ENCODE results near the gene ZNF543.
"Not testable (repeated sequence)": the region's sequence is repeated elsewhere in the genome, so short reads cannot be mapped to it uniquely, and the experiment has no call there.

The ZNF543 gene

GRCh38 chr19:57362997-57363687, 42.9 kb downstream of the ZNF543 start, which contains the start of the genes TRAPPC2B and ZNF547:
Gene TRAPPC2B, plus strand, starts transcription at chr19:57363551. Its CDS starts 1,283 bp downstream, at chr19:57364834.
Gene ZNF547, plus strand, starts transcription at chr19:57363551. Its CDS starts 5,005 bp downstream, at chr19:57368556.
- peak; percentile 100 for DNase-seq (ENCODE audit: low spot score)
- TF ChIP-seq CTCF (IDR thresholded peaks at IDR 0.05) = no peak
- H3K27ac ChIP-seq = peak within 1 kb of the TSS; percentile 92 to 98
- peak within 1 kb of the TSS; percentile 96 for H3K4me3 ChIP-seq

GRCh38 chr19:57363688-57364181, 43.5 kb downstream of the ZNF543 start:
- H3K4me3 ChIP-seq = peak overlapping the region; percentile 96
- H3K27ac ChIP-seq = peak overlapping the region; percentile 92 to 98
- DNase-seq (ENCODE audit: low spot score) = no peak
- no peak for TF ChIP-seq CTCF (IDR thresholded peaks at IDR 0.05)

DNA sequence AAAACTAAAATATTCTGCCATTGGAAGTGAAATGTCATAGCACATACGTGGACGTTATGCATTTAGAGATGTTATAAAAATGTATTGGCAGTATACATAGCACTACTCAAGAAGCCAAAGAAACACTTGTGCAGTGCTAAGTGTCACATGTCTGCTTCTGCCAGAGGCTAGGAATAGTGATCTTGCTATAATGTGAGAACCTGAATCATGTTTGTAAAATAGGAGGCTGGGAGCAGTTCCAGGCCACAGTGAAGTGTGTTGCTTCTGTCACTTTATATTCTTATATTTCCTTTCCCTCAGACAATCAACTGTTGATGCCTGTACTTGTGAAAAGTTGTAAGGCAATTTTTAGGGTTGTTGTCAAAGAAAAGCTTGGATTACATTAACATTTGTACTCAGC, 46.5 kb downstream of the ZNF543 start:
- no peak for TF ChIP-seq CTCF (IDR thresholded peaks at IDR 0.05)

GRCh38 chr19:57374179-57374578, 53.9 kb downstream of the ZNF543 start:
- H3K4me3 ChIP-seq = no peak overlapping the region
- DNase-seq (ENCODE audit: low spot score) = no peak
- TF ChIP-seq CTCF (IDR thresholded peaks at IDR 0.05) = no peak
- no peak overlapping the region for H3K27ac ChIP-seq

More for the DNA sequence above, 46.5 kb downstream of the ZNF543 start:
- Histone ChIP-seq H3K27ac (no peak overlapping the region), H3K4me3 (no peak overlapping the region)
- DNase-seq (ENCODE audit: low spot score) = no peak

DNA sequence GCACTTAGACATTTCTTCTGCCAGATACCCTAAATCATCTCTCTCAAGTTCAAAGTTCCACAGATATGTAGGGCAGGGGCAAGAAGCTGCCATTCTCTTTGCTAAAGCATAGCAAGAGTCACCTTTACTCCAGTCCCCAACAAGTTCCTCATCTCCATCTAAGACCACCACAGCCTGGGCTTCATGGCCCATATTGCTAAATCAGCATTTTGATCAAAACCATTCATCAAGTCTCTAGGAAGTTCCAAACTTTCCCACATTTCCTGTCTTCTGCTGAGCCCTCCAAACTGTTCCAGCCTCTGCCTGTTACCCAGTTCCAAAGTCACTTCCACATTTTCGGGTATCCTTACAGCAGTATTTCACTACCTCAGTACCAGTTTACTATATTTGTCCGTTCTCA, 54.4 kb downstream of the ZNF543 start:
- not testable (repeated sequence) for DNase-seq (ENCODE audit: low spot score); H3K27ac ChIP-seq; H3K4me3 ChIP-seq

GRCh38 chr19:57376151-57376550, 55.9 kb downstream of the ZNF543 start:
- H3K4me3 ChIP-seq = no peak overlapping the region
- DNase-seq (ENCODE audit: low spot score) = no peak
- H3K27ac ChIP-seq = no peak overlapping the region
- TF ChIP-seq CTCF (IDR thresholded peaks at IDR 0.05) = no peak

GRCh38 chr19:57377498-57378146, 57.4 kb downstream of the ZNF543 start:
- H3K27ac ChIP-seq = no peak overlapping the region
- TF ChIP-seq CTCF (IDR thresholded peaks at IDR 0.05) = no peak
- no peak for DNase-seq (ENCODE audit: low spot score)
- no peak overlapping the region for H3K4me3 ChIP-seq

All from coronary artery (tissue), 2 donors.